WTC11 (cell line): ENCODE data around the gene TRIM23.

ENCODE experiments used
- RELA ChIP-seq: sonication (generic); formaldehyde crosslinking; IDR thresholded peaks from 2 replicates; pipeline ENCODE4 v1.8.1; 2022; ENCODE audit warnings: missing genetic modification reagents, mild to moderate bottlenecking, borderline replicate concordance
- ZNF263 ChIP-seq: sonication (generic); formaldehyde crosslinking; IDR thresholded peaks from 2 replicates; pipeline ENCODE4 v1.8.1; 2022; ENCODE audit warnings: low read depth, mild to moderate bottlenecking, moderate library complexity, missing genetic modification reagents
- TF ChIP-seq, protein P1 (sequence below): sonication (generic); formaldehyde crosslinking; IDR thresholded peaks from 2 replicates; pipeline ENCODE4 v1.8.0; 2022; ENCODE audit warnings: mild to moderate bottlenecking, missing genetic modification reagents
- TF ChIP-seq, protein P2 (sequence below): fragments of 200-600 bp; IDR thresholded peaks from 2 replicates; pipeline ENCODE4 v1.8.0; 2022; ENCODE audit warnings: antibody characterized with exemption
- TF ChIP-seq, protein P3 (sequence below): sonication (generic); formaldehyde crosslinking; IDR thresholded peaks from 2 replicates; pipeline ENCODE4 v1.8.0; 2022; ENCODE audit warnings: missing genetic modification reagents
- TF ChIP-seq, protein P4 (sequence below): sonication (generic); formaldehyde crosslinking; IDR thresholded peaks from 2 replicates; pipeline ENCODE4 v1.8.1; 2023; ENCODE audit warnings: mild to moderate bottlenecking, missing genetic modification reagents, moderate library complexity
- TF ChIP-seq, protein P5 (sequence below): sonication (generic); formaldehyde crosslinking; IDR thresholded peaks from 2 replicates; pipeline ENCODE4 v1.8.0; 2022; ENCODE audit warnings: mild to moderate bottlenecking, missing genetic modification reagents

DNA sequence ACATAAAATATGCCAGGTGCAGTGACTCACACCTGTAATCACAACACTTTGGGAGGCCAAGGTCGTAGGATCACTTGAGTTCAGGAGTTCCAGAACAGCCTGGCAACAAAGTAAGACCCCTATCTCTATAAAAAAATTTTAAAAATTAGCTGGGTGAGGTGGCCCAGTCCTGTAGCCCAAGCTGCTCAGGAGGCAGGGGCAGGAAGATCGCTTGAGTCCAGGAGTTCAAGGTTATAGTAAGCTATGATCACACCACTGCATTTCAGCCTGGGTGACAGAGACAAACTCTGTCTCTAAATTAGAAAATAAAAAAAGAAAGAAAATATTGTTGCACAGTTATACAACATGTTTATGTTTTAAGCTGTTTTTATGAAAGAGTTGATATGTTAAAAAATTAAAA lies 68.0 kb downstream of the TRIM23 start:
- TF ChIP-seq, protein P1, sequence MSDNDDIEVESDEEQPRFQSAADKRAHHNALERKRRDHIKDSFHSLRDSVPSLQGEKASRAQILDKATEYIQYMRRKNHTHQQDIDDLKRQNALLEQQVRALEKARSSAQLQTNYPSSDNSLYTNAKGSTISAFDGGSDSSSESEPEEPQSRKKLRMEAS (CRISPR knock-in tag) = no peak
- TF ChIP-seq, protein P2, sequence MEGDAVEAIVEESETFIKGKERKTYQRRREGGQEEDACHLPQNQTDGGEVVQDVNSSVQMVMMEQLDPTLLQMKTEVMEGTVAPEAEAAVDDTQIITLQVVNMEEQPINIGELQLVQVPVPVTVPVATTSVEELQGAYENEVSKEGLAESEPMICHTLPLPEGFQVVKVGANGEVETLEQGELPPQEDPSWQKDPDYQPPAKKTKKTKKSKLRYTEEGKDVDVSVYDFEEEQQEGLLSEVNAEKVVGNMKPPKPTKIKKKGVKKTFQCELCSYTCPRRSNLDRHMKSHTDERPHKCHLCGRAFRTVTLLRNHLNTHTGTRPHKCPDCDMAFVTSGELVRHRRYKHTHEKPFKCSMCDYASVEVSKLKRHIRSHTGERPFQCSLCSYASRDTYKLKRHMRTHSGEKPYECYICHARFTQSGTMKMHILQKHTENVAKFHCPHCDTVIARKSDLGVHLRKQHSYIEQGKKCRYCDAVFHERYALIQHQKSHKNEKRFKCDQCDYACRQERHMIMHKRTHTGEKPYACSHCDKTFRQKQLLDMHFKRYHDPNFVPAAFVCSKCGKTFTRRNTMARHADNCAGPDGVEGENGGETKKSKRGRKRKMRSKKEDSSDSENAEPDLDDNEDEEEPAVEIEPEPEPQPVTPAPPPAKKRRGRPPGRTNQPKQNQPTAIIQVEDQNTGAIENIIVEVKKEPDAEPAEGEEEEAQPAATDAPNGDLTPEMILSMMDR = no peak
- no peak for TF ChIP-seq ZNF263
- no peak for TF ChIP-seq RELA
- TF ChIP-seq, protein P3, sequence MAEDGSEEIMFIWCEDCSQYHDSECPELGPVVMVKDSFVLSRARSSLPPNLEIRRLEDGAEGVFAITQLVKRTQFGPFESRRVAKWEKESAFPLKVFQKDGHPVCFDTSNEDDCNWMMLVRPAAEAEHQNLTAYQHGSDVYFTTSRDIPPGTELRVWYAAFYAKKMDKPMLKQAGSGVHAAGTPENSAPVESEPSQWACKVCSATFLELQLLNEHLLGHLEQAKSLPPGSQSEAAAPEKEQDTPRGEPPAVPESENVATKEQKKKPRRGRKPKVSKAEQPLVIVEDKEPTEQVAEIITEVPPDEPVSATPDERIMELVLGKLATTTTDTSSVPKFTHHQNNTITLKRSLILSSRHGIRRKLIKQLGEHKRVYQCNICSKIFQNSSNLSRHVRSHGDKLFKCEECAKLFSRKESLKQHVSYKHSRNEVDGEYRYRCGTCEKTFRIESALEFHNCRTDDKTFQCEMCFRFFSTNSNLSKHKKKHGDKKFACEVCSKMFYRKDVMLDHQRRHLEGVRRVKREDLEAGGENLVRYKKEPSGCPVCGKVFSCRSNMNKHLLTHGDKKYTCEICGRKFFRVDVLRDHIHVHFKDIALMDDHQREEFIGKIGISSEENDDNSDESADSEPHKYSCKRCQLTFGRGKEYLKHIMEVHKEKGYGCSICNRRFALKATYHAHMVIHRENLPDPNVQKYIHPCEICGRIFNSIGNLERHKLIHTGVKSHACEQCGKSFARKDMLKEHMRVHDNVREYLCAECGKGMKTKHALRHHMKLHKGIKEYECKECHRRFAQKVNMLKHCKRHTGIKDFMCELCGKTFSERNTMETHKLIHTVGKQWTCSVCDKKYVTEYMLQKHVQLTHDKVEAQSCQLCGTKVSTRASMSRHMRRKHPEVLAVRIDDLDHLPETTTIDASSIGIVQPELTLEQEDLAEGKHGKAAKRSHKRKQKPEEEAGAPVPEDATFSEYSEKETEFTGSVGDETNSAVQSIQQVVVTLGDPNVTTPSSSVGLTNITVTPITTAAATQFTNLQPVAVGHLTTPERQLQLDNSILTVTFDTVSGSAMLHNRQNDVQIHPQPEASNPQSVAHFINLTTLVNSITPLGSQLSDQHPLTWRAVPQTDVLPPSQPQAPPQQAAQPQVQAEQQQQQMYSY = no peak
- TF ChIP-seq, protein P4, sequence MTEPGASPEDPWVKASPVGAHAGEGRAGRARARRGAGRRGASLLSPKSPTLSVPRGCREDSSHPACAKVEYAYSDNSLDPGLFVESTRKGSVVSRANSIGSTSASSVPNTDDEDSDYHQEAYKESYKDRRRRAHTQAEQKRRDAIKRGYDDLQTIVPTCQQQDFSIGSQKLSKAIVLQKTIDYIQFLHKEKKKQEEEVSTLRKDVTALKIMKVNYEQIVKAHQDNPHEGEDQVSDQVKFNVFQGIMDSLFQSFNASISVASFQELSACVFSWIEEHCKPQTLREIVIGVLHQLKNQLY (CRISPR knock-in tag) = no peak
- TF ChIP-seq, protein P5, sequence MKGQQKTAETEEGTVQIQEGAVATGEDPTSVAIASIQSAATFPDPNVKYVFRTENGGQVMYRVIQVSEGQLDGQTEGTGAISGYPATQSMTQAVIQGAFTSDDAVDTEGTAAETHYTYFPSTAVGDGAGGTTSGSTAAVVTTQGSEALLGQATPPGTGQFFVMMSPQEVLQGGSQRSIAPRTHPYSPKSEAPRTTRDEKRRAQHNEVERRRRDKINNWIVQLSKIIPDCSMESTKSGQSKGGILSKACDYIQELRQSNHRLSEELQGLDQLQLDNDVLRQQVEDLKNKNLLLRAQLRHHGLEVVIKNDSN = no peak
